Astrocyte of the spinal cord (primary cell): Measurements from ENCODE around the gene NUAK2.

Source experiments
- DNase-seq: peaks from one replicate; pipeline ENCODE4 v3.0.0; 2011; ENCODE audit warnings: low read depth, low spot score
- H3K4me3 ChIP-seq: 2 replicates; pipeline ENCODE4 v1.5.1; 2011; ENCODE audit warnings: low read depth, mild to moderate bottlenecking, low read length, moderate library complexity
- CTCF ChIP-seq: IDR thresholded peaks from 2 replicates; pipeline ENCODE4 v1.5.1; 2012; ENCODE audit warnings: low read depth, mild to moderate bottlenecking, low read length, inconsistent platforms
- in situ Hi-C: cut with HindIII; loops from 2 replicates; pipeline ENCODE4 v1.10.0; 2017; ENCODE audit warnings: low sequenced_read_pairs

The NUAK2 gene

GRCh38 chr1:205353612-205354011, 32.1 kb upstream of the NUAK2 start:
- TF ChIP-seq CTCF: no peak

GRCh38 chr1:205353191-205353590, 31.6 kb upstream of the NUAK2 start:
- DNase-seq: no peak
- TF ChIP-seq CTCF: no peak
- H3K4me3 ChIP-seq: no peak overlapping the region
- in situ Hi-C loops: no loop called here

More at GRCh38 chr1:205353612-205354011, 32.1 kb upstream of the NUAK2 start:
- H3K4me3 ChIP-seq: no peak overlapping the region
- no peak for DNase-seq
- in situ Hi-C loops: no loop called here

GRCh38 chr1:205351984-205352713, 30.6 kb upstream of the NUAK2 start:
- DNase-seq: no peak
- H3K4me3 ChIP-seq: no peak overlapping the region
- in situ Hi-C loops: no loop called here
- TF ChIP-seq CTCF: no peak

- in situ Hi-C loops: no loop called here
- no peak for TF ChIP-seq CTCF
- DNase-seq: no peak
- H3K4me3 ChIP-seq: no peak overlapping the region
Observed at GRCh38 chr1:205350691-205351141, 29.2 kb upstream of the NUAK2 start.

GRCh38 chr1:205350124-205350523, 28.6 kb upstream of the NUAK2 start:
- H3K4me3 ChIP-seq: no peak overlapping the region
- no peak for TF ChIP-seq CTCF
- in situ Hi-C loops: no loop called here
- DNase-seq: no peak

- no peak for DNase-seq
- no peak for TF ChIP-seq CTCF
- in situ Hi-C loops: no loop called here
- H3K4me3 ChIP-seq: no peak overlapping the region
Observed at GRCh38 chr1:205348554-205349487, 27.3 kb upstream of the NUAK2 start.
